Activated CD4-positive, alpha-beta T cell treated with anti-CD3 and anti-CD28 coated beads for 48 hours (primary cell): ENCODE data around the gene ERG.
A peak's percentile ranks its signal among the peaks of the same experiment; 100 is the strongest.

Source experiments
- DNase-seq: peaks from one replicate; pipeline ENCODE4 v3.0.0-alpha.2; 2020

ERG gene

DNA sequence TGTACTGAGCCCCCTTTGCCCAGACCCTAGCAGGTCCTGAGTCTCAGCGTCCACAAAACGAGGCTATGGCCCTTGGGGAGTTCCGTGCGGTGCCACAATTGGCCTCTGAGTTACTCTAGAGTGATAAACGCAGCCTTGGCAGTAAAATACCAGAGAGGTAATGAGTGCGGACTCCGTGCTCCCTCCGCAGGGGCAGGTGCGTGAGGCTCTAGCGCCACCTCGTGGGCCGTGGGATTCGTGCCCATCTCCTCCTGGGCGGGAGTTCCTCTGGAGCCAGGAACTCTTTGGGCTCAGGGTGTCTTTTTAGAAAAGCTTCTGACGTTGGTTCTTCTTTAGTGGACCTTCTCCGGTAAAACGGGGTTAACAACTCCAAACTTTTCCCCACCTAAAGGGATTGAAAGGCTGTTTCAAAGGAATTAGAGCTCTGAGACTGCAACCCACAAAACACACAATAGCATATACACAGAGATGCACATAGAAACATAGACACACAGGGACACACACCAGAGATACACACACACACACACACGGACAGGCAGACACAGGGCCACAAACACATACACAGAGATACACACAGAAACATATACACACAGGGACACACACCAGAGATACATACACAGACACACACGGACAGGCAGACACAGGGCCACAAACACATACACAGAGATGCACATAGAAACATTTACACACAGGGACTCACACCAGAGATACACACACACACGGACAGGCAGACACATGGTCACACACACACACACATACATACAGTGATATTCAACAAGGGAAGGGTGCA lies 142.1 kb downstream of the ERG start:
- peak; percentile 87 for DNase-seq

DNA sequence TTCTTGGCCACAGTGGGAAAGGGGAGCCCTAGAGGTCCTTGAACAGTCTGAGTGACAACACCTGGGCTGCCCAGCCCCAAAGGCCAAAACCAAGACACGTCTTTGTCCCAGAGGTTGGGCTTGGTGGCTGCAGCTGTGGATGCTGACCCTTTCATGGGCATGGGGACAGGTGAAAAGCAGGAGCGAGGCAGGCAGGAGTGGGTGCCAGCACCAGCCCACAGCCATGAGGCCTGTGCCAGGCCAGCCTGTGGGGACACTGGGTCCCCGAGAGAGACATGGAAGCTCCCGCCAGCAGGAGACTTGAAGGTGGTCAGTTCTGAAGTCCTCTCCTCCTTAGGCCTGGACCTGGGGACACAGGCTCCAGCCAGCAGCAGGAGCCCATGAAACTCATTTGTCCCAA lies 142.9 kb downstream of the ERG start:
- no peak for DNase-seq

DNA sequence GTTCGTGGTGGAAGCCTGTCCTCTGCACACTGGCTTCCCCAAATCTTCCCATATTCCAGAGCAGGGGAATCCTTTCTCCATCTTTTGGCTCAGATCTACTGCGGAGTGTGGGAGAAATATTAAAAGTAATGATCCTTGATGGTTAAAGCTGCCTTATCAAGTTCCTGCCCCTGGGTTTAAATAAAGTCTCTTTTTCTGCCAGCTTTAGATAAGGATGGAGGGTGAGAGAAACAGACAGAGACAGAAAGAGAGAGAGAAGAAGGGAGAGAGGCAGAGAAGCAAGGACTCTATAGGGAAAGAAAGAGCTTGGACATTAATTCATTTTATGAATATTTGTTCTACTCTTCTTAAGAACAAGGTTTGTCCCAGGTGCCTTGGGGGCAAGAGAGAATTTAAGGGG lies 143.5 kb downstream of the ERG start:
- no peak for DNase-seq

DNA sequence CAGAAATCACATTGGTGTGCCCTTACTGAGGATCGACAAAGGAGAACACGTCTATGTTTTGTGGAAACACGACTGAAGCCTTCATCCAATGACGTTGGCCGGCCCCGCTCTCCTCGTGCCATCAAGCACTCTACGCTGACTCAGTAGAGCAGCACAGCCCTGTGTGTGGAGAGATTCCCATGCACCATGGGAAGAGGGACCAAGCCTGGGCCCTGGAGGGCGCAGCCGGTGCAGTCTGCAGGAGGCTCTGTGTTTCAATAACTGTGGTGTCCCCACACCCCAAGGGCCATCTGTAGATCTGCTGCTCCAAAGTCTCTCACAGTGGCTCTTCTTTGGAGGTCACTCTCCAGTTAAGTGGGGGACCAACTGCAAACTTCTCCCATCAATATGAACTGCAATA lies 144.0 kb downstream of the ERG start:
- no peak for DNase-seq

DNA sequence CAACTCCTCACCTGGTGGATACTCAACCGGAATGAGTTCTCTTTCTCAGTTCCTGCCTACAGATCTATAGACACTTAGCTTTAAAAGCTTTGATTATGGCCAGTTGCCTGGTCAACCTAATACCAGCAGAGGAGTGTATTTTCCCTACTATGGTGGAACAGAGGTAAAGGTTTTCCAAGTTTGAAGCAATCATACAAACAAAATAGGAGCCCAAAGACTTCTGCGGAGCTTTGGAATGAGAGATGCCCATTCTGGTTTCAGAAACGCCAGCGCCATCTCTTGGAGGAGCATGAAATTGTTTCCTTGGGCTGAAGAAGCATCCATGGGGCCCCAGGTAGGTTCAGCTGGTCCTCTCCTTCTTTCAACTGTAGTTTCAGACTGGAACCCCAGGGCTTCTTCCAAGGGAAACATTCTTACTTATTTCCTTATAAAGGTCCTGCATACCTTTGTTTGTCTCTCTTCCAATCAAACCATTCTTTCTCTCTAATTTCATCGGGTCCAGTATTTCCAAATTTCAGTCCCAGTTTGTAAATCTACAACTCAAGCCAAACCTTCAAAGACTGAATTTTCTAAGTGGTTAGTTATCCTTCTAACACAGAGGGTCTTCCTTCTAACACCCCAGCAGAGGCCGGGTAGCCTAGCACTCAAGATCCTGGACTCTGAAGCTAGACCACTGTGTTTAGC lies 145.6 kb downstream of the ERG start:
- DNase-seq: peak; percentile 70

DNA sequence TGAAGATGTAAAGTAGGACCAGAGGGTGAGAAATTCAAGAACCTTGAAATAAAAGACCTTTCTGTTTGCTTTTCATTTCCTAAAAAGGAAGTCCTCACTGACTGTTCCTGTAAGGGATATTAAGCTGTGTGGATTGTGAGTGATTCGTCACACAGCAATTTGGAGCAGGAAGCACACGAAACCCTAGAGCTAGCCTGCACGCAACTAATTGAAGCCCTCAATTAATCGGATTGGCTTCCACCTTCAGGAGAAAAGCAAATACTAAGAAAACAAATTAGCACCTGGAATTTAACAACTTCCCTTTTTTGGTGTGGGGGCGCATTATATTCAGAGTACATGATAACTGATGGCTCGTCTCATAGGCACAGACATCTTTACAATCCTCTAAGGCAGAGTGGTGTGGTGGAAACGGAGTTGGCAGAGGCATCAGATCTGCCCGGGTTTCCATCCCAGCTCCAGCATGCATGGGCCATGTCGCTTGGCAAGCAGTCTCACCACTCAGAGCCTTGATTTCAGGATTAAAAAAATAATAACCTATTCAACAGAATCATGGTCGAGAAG lies 146.2 kb downstream of the ERG start:
- DNase-seq: no peak

DNA sequence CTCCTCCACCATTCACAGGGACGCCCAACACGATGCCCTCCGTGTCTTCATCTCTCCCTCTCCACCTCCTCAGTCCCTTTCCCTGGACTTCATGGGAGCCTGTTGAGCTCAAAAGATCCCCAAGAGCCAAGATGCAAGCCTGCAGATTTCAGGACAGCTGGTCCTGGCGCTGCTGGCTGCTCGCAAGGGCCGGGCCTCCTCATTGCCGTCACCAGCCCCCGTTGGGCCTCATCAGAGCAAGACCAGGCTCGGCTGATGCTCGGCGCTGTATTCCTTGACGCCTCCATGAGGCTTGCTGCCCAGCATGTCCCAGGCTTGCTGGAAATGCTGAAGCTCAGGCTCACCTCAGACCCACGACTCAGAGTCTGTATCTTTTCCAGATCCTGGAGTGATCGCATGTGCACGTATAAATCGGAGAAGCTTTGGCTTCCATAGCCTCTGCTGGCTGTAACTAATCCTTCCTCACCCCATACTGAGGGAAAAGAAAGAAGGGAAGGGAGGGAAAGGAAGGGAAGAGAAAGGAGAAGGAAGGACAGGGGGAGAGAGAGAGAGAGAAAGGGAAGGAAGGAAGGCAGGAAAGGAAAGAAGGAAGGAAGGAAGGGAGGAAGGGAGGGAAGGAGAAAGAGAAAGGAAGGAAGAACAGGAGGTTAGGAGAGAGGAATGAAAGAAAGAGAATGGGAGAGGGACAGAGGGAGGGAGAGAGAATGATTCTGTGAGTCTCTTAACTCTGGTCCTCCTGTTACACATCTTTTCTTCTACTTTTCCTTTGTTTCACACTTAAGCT lies 146.9 kb downstream of the ERG start:
- DNase-seq: no peak

DNA sequence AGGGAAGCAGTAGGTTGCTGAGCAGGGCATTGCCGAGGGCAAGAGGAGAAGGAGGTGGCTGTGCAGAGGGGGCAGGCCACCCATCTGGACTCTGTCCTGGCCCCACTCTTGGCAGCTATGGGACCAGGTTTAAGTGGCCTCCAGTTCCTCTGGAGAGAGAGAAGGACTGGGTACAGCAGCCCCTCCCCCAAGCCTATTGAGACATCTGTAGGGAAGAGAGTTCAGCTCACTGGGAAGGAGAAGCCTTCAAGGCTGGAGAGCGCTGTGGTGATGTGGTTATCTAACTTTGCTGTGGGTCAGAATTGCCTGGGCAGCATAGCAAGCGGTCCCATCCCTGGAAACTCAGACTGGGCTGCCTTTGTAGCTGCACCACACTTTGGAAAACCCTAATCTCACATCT lies 147.6 kb downstream of the ERG start:
- no peak for DNase-seq

DNA sequence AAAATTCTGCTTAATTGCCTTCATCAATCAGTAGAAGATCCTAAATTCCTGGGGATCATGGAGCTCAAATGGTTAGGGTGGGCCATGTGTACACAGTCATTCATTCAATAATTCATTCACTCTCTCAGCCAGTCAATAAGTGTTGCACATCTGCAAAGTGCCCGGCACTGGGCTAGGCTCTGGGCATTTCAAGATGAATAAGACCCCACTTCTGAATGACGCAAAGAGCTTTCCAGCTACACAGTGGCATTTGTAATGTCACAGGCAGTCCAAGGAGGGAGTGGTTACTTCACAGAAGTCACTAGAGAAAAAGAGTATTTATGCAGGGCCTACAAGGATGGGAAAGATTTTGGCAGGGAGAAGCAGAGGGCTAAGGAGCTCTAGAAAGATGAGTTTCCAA lies 148.3 kb downstream of the ERG start:
- DNase-seq: no peak

DNA sequence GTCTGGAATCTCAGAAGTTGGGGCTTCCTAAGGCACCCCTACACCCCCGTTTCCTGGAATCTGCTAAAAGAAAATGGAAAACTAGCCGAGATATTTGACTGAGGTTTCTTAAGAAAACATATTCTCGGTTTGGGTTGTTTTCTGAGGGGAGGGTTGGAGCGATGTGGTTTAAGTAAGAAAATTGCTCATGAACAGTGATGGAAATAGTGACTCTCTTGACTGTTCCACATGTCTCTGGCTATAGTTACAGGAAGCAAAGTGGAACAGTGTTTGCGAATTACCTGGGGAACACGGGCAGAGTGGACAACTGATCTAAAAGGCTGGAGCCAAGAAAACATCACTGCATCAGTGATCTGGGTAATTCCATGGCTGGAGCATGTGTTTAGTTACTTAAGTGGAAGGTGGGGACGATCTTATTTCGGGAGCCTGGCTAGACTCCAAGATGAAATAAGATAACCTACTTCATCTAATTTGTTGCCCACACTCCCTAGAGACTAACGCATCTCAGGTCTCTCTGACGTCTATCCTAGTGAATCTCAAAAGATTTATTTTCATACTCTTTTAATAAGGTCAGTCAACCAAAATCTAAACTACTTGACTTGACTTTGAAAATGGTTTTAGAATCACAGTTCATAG lies 149.0 kb downstream of the ERG start:
- DNase-seq: peak; percentile 26

DNA sequence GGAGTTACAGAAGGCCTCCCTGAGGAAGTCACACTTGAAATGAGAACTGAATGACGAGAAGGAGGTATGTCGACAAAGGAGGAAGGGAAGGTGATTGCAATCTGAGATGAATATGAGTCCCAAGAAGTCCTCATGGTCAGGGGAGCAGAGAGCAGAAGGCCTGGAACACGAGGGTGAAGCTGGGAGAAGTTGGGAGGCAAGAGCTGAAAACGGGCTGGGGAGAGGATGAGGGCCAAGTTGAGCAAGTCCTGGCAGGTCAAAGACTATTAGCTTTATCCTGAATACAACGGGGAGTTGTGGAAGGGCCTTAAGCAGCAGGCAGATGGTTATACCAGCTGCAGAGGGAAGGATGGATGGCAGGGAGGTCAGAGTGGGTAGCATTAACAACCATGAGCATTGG lies 152.0 kb downstream of the ERG start:
- no peak for DNase-seq

DNA sequence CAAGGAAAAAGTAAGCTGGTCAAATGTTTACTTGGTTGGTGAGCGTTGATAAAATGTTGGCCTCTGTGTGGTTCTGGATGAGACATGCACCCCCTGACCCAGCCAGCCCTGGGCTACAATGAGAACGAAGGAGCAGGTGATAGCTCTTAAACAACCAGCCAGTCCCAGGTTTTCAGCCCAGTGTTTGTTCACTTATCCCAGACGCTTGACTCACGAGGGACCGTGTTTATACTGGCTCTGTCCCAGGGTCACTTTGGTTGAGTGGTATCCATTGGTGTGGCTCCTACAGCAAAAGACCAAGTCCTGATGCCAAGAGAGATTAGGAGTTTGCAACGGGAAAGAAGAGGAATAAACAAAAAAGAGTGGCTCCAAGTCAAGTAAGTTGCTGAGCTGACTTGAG lies 154.6 kb downstream of the ERG start:
- DNase-seq: no peak

DNA sequence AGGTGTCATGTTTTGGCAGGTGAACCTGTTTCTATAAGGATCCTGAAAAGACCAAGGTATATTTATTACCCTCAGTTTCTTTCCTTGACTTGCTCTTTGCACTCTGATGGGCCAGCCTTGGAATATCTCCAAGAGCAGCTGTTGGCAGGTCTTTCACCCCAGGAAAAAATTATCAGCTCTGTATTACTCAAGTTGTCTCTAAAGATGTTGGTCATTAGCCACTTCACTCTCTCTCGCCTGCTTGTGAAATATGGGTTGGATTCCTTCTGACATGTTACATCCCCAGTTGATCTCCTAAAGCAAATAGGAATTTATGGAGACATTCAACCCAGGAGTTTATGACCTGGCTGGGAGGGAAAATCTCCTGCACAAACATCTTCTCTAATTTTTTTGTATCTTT lies 155.5 kb downstream of the ERG start:
- no peak for DNase-seq

DNA sequence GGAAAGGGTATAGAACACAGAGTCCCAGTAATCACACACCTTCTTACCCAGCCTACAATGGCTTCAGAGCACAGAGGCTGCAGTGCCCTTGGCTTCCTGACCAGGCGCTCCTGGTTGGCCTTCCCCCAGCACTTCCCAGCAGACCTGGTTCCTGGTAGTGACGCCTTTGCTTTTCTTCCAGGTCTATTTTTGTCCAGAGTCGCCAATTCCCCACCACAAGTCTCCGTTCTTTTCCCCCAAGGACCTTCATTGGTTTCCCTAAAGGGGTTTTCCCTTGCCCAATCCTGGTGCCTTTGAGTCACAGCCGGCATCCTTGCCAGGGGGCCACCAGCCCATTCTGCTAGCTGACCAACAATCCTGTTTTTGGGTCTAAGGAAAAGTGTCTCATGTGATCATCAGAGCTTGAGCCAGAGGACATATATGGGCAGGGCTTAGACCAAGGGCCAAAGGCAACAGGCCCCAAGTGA lies 156.7 kb downstream of the ERG start:
- DNase-seq: no peak

DNA sequence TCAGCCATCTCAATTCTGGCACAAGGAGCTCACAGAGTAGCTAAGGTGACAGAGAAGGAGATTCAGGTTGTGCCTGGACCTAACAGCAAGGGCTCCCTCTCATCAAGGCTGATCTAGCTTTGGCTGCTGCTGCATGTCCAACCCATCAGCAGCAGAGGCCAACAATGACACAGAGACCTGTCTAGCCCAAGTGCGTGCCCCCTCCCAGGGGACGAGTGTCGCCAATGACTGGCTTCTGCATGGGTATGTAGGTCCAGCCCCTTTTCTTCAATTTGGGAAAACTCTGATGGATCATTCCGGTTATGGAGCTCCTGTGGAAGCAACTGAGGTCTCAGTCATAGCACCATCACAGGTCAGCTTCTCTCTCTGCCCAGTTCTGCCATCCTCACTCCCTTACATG lies 158.1 kb downstream of the ERG start:
- DNase-seq: no peak

DNA sequence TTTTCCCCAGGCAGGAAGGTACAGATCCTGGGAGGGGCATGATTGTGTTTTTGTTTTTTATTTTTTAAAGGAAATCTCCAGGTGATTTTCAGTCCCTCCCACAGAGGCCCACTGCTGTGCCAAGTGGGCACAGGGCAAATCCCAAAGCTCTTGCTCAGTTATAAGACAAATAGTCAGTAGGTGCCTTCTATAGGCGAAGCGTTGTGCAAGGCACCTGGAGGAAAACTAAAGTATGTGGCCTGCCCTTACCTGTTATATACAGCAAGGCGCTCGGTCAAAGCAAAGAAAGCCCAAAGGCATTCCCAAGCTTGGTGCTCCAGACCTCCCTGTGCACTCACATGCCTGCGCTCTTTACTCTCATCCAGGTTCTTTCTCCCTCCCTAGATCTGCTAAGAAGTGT lies 160.5 kb downstream of the ERG start:
- no peak for DNase-seq

DNA sequence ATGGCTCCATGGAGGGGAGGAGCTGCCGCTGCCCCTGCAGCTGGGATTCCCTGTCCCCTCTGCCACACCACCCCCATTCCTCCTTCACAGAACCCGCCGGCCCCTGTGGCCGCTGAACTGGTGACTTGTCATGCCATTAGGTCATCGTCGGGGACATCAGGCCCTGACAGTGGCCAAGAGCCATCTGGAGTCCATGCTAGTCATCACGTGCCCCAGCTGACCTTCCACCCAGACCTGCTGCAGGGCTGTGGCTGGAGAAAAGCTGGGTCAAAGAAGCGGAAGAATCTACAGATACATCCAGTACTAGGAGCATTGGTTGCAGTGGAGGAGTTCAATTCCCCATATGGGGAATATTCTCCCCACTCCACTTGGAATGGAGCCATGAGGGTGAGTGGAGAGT lies 163.4 kb downstream of the ERG start:
- DNase-seq: no peak

DNA sequence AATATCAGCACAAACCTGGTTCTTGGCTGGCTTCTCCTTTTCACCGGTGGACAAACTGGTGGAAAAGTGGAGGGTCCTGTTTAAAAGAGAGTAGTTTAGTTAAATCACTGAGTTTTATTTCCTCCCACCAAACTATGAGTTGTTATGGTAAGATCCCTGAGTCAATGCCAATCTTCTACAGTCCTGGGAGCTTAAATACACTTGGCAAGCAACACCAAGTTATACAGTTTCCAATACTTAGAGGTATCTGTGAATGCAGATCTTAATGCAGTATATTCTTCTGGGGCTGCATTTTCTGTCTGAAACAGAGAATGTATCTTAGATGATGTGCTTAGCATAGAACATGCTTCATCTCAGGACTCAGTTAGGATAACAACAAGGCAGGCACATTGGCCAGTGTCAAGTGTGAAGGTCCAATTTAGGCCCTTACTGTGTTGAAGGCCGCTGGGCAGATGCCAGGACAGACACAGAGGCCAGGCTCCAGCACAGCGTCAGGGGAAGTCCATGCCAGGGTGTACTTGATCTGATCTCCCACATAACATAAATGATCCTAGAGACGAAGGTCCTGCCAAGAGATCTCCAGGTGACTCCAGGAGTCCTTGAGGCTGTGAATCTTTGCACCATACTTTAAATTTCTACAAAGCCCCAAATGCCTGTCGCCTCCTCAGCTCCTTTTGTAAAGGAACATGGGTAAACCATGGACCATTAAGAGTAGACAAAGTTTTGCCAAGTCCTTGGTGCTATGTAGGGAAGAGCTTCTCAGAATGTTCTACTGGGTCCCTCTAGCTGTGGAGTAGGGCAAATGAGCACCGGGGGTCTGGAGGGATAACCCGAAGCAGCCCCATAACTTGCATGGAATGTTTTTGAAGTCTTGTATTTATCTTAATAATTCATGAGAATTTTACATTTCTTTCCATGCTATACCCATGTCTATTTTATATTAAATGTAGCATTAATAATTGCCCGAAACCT lies 164.7 kb downstream of the ERG start:
- no peak for DNase-seq

DNA sequence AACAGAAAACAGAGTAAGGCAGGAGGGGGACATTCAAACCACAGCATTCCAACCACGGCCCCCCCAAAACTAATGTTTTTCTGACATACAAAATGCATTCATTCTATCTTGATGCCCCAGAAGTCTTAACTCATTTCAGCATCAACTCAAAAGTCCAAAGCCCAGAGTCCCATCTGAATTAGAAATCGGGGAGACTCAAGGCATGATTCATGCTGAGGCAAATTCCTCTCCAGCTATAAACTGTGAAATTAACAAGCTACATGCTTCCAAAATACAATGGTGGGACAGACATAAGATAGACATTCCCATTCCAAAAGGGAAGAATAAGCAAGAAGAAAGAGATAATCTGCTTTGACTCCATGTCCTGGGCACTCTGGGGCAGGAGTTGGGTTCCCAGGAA lies 167.6 kb downstream of the ERG start:
- DNase-seq: no peak
